Left lung (tissue), 10 donors: Measurements from ENCODE around the gene SMCO2. TPM values are rescaled to one million over a fixed set of nuclear protein-coding genes. Genes with fewer than 3 reads are reported as not detected.
A peak's percentile ranks its signal among the peaks of the same experiment; 100 is the strongest.

Experiments
- ATAC-seq: fragments of 200-7000 bp; cut with Tn5 transposase; one replicate; pipeline ENCODE4 v1.9.1; 2020; ENCODE audit warnings: moderate library complexity
- DNase-seq, 4 donors: peaks; one replicate each; pipeline ENCODE4 v3.0.0-alpha.2; 2013 to 2020
- H3K27ac ChIP-seq, 2 donors: fragments of 200-600 bp; sonication (generic) in 1 of 2; one replicate each; pipeline versions ENCODE4 v1.5.0 to v1.8.0; 2020 to 2021
- H3K27me3 ChIP-seq, 2 donors: fragments of 200-600 bp; sonication (generic) in 1 of 2; one replicate each; pipeline versions ENCODE4 v1.5.0 to v1.8.0; 2020 to 2021
- H3K36me3 ChIP-seq, 2 donors: fragments of 200-600 bp; sonication (generic) in 1 of 2; one replicate each; pipeline versions ENCODE4 v1.5.0 to v1.8.0; 2020 to 2021
- H3K4me1 ChIP-seq, 2 donors: fragments of 200-600 bp; one replicate each; pipeline ENCODE4 v1.8.0; 2021
- H3K4me3 ChIP-seq, 2 donors: fragments of 200-600 bp; sonication (generic) in 1 of 2; one replicate each; pipeline versions ENCODE4 v1.5.0 to v1.8.0; 2020 to 2021; ENCODE audit warnings: mild to moderate bottlenecking in 1 of 2
- H3K9me3 ChIP-seq, 2 donors: fragments of 200-600 bp; sonication (generic) in 1 of 2; one replicate each; pipeline versions ENCODE4 v1.5.0 to v1.8.0; 2020 to 2021
- CTCF ChIP-seq, 2 donors: fragments of 200-600 bp; sonication (generic) in 1 of 2; IDR thresholded peaks; one replicate each; pipeline versions ENCODE4 v1.5.0 to v1.8.0; 2021; ENCODE audit warnings: antibody characterized with exemption in 2 of 2
- intact Hi-C, 2 donors: fragments of 100-400 bp; cut with DNase I; formaldehyde crosslinking; loops; one replicate each; pipeline versions ENCODE4 v1.11.2 to v1.14.2; 2022
- polyA plus RNA-seq, 6 donors: library from polyadenylated mRNA; unstranded; fragments of 120-200 nt; gene quantifications; one replicate each; pipeline ENCODE4 v1.2.1, GENCODE V29; 2013; ENCODE audit not compliant: insufficient read length in 6 of 6
- total RNA-seq, 2 donors: library from RNA; stranded (reverse); fragmentation: NEBNext Ultra II Directional; extraction: Animal tissue kit (Norgen Biotek cat#: 25700); gene quantifications; one replicate each; pipeline ENCODE4 v1.2.1, GENCODE V29; 2021
- donor health status: DM: no; HTN: yes; CAD: no.
- donor health status: DM: no; HTN: no; CAD: no.

SMCO2 gene
- total and polyA plus RNA-seq, 8 donors = 0.17 to 0.60 (median 0.27) TPM; not detected in 2

GRCh38 chr12:27521066-27521465 is 74.5 kb downstream of the SMCO2 start:
- Histone ChIP-seq H3K27me3 (no peaks in the 10 kb centered on the region), H3K36me3 (no peaks in the 10 kb centered on the region), H3K9me3 (no peaks in the 10 kb centered on the region), H3K4me1 (peaks cover 12 to 24% of the 10 kb centered on the region in 2 donors), H3K4me3 (no peak overlapping the region), H3K27ac (peak overlapping the region in 1 of 2 donors; percentile 23)
- DNase-seq (peak in 2 of 4 donors; percentile 40 to 73), ATAC-seq (no peak)
- intact Hi-C loops = no loop called here
- TF ChIP-seq CTCF (IDR thresholded peaks at IDR 0.05) = no peak

- intact Hi-C loops = no loop called here
- Histone ChIP-seq H3K4me1 (peaks cover 12 to 24% of the 10 kb centered on the region in 2 donors), H3K9me3 (no peaks in the 10 kb centered on the region), H3K27me3 (no peaks in the 10 kb centered on the region), H3K27ac (no peak overlapping the region), H3K4me3 (no peak overlapping the region), H3K36me3 (no peaks in the 10 kb centered on the region)
- no peak for TF ChIP-seq CTCF (IDR thresholded peaks at IDR 0.05)
- ATAC-seq (no peak), DNase-seq (no peak)
Measured at GRCh38 chr12:27521981-27522380, 75.4 kb downstream of the SMCO2 start.

GRCh38 chr12:27523305-27523641 is 76.7 kb downstream of the SMCO2 start:
- Histone ChIP-seq H3K4me3 (peak overlapping the region; percentile 62 to 69), H3K9me3 (no peaks in the 10 kb centered on the region), H3K4me1 (peaks cover 12 to 24% of the 10 kb centered on the region in 2 donors), H3K27me3 (no peaks in the 10 kb centered on the region), H3K27ac (peak overlapping the region; percentile 86 to 93), H3K36me3 (no peaks in the 10 kb centered on the region)
- no peak for TF ChIP-seq CTCF (IDR thresholded peaks at IDR 0.05)
- DNase-seq (no peak), ATAC-seq (no peak)
- intact Hi-C loops = no loop called here

- Histone ChIP-seq H3K36me3 (no peaks in the 10 kb centered on the region), H3K9me3 (no peaks in the 10 kb centered on the region), H3K4me3 (peak within 1 kb of the TSS; percentile 62 to 69), H3K27ac (peak within 1 kb of the TSS; percentile 86 to 93), H3K27me3 (no peaks in the 10 kb centered on the region), H3K4me1 (peaks cover 12 to 24% of the 10 kb centered on the region in 2 donors)
- DNase-seq = peak; percentile 98 to 99 (median 98)
- ATAC-seq = peak; percentile 98
- peak in 1 of 2 donors; percentile 6 for TF ChIP-seq CTCF (IDR thresholded peaks at IDR 0.05)
- intact Hi-C loops = no loop called here
Measured at GRCh38 chr12:27523642-27524493, 77.3 kb downstream of the SMCO2 start, which contains the start of gene PPFIBP1. TSS of gene PPFIBP1 (plus strand) at chr12:27524206. CDS start at chr12:27633397, 109,191 bp downstream.

GRCh38 chr12:27524494-27524835 is 77.9 kb downstream of the SMCO2 start:
- H3K4me1 ChIP-seq = peaks cover 12 to 24% of the 10 kb centered on the region in 2 donors
- intact Hi-C loops = no loop called here
- no peaks in the 10 kb centered on the region for H3K36me3 ChIP-seq
- ATAC-seq (peak; percentile 25), DNase-seq (no peak)
- H3K4me3 ChIP-seq = peak overlapping the region; percentile 62 to 69
- no peaks in the 10 kb centered on the region for H3K9me3 ChIP-seq
- TF ChIP-seq CTCF (IDR thresholded peaks at IDR 0.05) = no peak
- peak overlapping the region; percentile 86 to 93 for H3K27ac ChIP-seq
- no peaks in the 10 kb centered on the region for H3K27me3 ChIP-seq
